ENCODE measurements around the gene MRPL37.
"Not testable (repeated sequence)": the region's sequence is repeated elsewhere in the genome, so short reads cannot be mapped to it uniquely, and the experiment has no call there.

MRPL37 gene

DNA sequence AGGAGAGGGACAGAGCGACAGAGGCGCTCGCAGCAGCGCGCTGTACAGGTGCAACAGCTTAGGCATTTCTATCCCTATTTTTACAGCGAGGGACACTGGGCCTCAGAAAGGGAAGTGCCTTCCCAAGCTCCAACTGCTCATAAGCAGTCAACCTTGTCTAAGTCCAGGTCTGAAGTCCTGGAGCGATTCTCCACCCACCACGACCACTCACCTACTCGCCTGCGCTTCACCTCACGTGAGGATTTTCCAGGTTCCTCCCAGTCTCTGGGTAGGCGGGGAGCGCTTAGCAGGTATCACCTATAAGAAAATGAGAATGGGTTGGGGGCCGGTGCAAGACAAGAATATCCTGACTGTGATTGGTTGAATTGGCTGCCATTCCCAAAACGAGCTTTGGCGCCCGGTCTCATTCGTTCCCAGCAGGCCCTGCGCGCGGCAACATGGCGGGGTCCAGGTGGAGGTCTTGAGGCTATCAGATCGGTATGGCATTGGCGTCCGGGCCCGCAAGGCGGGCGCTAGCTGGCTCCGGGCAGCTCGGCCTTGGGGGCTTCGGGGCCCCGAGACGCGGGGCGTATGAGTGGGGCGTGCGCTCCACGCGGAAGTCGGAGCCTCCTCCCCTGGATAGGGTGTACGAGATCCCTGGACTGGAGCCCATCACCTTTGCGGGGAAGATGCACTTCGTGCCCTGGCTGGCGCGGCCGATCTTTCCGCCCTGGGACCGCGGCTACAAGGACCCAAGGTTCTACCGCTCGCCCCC, at the start of gene MRPL37, which contains the start of gene CYB5RL:
Gene MRPL37 (plus strand): TSS at position 403 of the 754 bp plus-strand sequence. CDS start 77 bp downstream, at position 480.
Gene CYB5RL (minus strand): TSS at position 266 of the 754 bp plus-strand sequence. CDS start 4,414 bp downstream, outside the sequence.
- DNase-seq (ENCODE audit: low read depth): peak; percentile 85

DNA sequence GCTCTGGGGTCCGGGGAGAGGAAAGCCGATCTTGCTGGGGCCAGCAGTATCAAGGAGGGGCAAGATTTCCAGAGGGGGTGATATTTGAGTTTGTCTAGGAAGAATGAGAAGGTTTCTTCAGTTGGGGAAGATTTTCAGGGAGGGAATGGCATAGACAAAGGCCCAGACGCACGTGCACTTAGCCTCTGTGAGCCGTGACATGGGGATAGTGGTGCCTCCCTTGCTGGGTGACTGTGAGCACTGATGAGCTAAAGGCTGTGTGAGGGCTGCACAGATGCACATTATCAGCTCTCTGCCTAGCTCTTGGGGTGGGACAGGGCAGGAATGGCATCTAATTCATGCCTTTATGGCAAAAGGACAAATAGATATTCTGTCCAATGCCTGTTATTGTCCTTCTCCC, 49.0 kb upstream of the MRPL37 start:
- DNase-seq (ENCODE audit: low read depth): no peak

DNA sequence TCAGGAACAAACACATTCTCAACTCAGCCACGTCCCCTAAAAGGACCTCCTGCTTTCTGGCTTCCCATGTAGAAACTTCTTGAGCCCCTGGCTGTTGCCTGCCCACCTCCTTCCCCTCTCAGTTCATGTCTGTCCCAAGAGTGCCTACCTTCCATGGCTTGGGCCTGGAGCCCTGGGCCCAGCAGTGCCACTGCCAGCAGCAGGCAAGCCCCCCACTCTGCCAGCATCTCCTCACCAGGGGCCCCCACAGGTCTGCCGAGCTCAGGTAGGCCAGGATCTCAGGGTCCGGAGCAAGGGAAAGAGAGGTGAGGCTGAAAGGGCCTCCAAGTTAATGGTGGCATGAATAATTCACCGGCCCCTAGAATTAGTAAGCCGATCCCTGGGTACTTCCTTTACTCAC, 47.3 kb upstream of the MRPL37 start, which contains the start of gene CDCP2:
Gene CDCP2 (minus strand): TSS at position 305 of the 400 bp plus-strand sequence. CDS start 78 bp downstream, at position 227.
- DNase-seq (ENCODE audit: low read depth): no peak

DNA sequence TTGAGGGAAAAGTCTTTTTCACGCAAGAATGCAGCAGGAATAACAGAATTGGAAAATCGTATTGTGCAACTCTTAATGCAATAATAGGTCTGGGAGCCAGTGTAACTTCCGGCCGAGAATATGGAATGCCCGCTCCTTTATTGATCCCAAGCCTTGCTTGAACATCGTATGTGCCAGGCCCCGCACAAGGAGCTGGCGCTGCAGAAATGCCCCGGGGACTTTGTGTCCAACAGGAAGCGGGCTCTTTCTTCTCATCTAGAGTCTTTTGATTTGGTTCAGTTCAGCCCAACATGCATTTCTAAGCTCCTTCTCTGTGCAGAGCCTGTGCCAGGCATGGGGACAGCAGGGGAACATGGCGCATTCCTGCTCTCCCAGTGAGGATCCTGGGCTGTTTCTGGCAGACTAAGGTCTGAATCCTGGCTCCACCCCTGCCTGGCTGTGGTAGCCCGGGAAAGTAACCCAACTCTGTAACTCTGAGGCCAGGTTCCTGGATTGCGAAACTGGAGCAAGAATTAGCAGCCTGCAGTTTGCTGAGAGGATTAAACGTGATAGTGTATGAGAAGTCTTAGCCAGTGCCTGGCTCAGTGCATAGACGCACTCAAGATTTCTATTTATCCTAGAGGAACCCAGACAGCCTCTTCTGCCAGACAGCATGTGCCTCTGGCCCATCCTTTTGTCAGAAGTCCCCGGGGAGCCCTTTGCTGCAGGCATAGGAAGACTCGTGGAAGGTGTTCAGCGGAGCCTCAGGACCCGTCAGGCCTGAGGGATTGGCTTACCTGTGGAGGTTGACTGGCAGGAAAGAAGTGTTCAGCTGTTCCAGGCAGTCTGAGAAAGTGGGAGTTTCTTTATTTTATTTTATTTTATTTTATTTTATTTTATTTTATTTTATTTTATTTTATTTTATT, 46.2 kb upstream of the MRPL37 start:
- no peak for DNase-seq (ENCODE audit: low read depth)

DNA sequence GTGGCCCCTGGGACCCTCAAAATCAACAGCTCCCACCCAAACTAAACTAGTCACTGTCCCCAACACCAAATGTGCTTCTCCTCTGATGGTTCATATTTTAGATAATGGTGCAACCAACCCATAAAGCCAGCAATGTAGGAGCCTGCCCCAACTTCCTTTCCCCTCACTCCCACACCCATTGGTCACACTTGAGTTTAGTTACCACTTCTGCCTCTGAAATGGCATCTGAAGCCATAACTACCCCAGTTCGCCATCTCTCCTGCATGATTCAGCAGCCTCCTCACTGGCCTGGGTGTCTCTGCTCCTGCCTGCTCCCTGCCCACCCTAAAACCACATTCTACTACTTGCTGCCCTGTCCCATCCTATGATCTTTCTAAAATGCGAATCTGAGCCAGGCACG, 43.8 kb upstream of the MRPL37 start:
- DNase-seq (ENCODE audit: low read depth): no peak

DNA sequence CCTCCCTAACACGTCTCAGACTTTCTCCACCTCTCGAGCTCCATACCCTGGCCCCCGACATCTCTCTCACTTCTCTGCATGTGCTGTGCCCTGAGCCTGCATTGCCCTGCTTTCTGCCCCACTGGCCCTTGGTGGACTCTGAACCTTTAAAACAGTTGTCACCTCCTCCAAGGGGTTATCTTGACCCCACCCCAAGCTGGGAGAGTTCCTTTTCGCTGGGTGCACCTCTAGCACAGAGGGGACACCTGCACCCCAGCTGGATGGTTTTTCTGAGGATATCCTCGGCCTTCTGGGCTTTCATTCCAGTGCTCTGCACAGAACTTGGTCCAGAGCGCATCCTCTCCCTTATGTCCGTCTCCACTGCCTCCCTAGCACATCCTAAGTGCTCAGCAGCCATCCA, 43.0 kb upstream of the MRPL37 start:
- no peak for DNase-seq (ENCODE audit: low read depth)

DNA sequence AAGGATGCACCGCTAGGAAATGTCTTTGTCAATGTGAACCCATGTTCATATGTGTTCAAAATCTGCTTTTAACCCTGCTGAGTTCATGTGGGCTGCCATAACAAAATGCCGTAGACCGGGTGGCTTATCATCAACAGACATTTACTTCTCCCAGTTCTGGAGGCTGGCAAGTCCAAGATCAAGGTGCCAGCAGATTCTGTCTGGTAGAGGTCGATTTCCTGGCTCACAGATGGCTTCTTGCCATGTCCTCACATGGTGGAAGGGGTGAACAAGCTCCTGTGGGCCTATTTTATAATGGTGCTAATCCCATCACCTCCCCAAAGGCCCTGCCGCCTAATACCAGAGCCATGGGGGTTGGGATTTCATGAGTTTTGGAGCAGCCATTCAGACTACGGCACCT, 42.6 kb upstream of the MRPL37 start:
- no peak for DNase-seq (ENCODE audit: low read depth)

DNA sequence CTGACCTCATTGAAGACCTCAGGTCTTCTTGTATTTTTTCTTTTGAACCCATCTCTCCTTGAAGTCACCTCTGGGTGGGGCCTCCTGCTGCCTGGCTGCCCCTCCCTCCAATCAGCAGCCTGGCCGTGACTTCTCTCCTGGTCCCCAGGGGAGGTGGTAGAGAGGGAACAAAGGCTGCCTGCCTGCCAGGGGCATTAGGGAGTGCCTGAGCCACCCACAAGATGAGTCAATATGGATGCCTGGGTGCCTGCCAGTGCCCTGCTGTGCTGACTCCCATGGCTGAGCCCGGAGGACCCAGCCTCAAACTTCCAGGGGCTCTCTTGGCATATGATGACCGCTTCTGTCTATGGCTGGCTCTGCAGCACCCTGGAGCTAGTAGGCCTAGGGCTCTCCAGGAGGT, 41.9 kb upstream of the MRPL37 start:
- DNase-seq (ENCODE audit: low read depth): no peak

DNA sequence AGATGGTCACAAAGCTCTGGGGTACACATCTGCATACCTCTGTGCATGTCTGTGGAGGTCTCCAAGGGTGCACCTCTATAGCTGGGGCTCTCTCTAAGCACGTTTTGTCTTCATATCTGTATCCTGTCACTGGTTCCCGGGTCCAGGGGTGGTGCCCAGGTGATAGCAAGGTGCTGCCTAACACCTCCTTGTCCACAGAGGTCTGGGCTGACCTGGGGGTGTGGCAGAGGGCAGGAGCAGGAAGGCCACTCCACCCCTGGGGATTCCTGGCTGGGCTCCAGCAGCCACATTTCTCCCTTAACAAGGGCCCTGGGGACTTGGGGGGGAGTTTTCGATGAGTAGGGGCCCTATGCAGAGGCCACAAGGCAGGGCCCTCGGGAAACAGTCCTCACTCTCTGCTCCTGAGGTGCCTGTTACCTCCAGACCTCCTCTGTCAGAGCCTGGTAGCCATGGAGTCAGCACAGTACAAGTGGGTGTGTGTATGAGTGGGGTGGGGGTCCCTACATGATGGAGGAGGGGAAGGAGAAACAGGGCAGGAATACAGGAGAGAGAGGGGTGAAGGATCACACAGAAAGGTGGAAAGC, 40.1 kb upstream of the MRPL37 start:
- DNase-seq (ENCODE audit: low read depth): no peak

DNA sequence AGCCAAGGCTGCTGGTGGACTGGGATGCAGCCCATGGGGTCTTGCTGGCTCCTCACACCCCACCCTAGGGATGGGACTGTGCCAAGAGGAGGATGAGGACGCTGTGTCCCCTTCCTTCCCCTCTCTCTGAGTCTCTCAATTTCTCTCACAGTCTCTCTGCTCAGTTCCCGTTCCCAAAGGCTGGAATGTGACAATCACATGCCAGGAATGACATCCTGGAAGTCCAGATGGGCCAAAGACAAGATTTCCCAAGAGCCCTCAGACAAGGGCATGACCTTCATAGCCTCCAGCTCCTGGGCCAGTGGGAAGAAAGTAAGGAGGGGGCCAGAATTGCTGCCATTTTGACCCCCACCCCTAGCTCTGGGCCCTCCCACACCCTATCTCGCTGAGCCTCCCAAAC, 39.6 kb upstream of the MRPL37 start:
- DNase-seq (ENCODE audit: low read depth): no peak

DNA sequence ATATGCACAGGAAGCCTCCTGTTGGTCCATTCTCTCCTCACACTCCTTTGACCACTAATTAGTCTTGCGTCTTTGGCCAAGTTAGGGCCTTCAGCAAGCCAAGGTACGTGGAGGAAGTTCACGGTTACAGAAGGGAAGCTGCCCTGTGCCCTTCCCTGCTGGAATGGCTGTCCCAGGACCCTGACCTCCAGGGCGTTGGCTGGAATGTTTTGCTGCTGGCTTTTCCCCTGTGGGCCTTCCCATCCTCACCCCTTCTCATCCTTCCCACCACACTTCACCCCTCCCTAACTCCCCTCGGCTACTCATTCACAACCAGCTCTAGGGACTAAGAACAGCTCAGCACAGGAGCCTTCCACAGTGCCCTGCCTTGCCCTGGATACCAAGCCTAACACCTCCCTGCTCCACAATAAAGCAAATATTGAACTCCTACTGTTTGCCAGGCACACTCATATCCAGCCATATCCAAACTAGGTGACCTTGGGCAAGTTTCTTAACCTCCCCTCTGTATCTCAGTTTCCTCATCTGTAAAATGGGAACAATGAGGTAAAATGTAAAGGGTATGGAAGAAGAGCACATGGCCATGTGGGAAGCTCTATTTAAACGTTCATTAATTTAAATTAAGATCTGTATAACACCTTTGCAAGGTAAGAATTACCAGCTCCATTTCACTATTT, 38.3 kb upstream of the MRPL37 start:
- no peak for DNase-seq (ENCODE audit: low read depth)

DNA sequence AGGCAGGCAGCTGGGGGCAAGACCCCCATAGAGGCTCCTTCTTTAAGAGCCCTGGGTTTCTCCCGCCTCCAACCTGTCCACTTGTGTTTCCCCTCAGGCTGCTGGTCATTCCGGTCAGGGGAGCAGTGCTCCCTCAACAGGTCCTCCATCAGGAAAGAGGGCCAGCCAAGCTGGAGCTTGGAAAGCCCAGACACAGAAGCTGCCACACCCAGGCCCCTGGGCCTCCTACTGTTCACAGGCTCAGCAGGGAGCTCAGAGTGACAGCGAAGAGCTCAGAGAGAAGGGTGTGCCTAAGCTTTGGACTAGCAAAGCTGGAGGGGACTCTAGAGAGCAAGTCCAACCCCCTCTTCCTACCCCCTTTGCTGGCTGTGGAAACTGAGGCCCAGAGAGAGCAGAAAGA, 36.9 kb upstream of the MRPL37 start:
- no peak for DNase-seq (ENCODE audit: low read depth)

DNA sequence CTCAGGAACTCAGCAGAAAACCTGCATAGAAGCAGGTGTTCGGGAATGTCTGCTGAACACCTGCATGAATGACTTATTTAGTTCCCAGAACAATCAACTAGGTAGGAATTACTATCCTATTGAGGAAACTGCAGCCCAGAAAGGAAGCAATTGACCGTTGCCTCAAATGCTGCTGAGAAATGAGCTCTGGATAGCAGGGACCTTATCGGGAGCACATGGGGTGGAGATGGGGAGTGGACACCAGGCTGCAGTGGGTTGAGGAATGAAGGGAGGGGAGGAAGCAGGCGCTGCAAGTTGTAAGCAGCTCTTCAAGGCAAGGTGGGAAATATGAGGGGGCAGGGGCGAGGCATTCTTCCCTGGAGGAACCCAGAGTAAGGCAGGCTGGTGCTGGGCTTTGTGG, 36.4 kb upstream of the MRPL37 start:
- no peak for DNase-seq (ENCODE audit: low read depth)

DNA sequence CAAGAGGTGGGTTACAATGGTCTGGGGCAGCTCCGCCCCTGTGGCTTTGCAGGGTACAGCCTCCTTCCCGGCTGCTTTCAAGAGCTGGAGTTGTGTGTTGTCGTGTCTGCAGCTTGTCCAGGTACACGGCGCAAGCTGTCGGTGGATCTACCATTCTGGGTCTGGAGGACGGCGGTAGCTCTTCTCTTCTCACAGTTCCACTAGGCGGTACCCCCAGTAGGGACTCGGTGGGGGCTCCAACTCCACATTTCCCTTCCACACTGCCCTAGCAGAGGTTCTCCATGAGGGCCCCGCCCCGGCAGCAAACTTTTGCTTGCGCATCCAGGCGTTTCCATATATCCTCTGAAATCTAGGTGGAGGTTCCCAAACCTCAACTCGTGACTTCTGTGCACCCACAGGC, 34.8 kb upstream of the MRPL37 start:
- DNase-seq (ENCODE audit: low read depth): no peak

DNA sequence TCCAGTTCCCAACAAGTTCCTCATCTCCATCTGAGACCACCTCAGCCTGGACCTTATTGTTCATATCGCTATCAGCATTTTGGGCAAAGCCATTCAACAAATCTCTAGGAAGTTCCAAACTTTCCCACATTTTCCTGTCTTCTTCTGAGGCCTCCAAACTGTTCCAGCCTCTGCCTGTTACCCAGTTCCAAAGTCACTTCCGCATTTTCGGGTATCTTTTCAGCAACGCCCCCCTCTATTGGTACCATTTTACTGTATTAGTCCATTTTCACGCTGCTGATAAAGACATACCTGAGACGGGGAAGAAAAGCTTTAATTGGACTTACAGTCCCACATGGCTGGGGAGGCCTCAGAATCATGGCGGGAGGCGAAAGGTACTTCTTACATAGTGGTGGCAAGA, 33.6 kb upstream of the MRPL37 start:
- DNase-seq (ENCODE audit: low read depth): not testable (repeated sequence)

DNA sequence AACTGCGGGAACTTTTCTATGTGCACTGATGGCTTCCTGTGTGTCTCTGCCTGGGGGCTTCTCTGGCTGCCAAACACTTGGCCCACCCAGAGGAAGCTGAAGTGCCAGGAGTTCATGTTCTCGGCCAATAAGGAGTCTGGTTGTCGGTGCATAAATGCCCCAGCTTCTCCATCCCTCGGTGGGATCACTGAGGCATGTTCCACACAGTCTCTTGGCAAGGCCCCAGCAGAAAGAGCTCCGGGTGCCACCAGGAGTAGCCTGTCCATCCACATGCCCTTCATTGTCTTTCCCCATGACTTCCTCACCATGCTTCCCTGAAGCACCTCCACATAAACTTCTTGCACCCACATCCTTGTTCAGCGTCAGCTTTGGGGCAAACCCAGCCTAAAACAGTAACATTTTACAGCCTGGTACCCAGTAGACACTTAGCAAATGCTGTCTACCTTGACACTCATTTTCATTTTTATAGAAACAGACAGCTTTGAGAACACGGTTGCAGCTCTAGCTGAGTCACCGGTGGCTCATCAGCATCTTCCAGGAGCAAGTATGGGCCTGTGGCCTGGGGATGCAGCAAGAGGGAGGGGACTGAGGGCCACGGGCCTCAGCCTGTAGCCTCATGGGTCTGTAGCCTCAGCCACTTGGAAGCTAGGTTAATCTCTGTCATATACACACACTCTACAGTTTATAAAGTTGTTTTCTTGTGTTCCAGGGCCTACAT, 32.4 kb upstream of the MRPL37 start:
- no peak for DNase-seq (ENCODE audit: low read depth)

DNA sequence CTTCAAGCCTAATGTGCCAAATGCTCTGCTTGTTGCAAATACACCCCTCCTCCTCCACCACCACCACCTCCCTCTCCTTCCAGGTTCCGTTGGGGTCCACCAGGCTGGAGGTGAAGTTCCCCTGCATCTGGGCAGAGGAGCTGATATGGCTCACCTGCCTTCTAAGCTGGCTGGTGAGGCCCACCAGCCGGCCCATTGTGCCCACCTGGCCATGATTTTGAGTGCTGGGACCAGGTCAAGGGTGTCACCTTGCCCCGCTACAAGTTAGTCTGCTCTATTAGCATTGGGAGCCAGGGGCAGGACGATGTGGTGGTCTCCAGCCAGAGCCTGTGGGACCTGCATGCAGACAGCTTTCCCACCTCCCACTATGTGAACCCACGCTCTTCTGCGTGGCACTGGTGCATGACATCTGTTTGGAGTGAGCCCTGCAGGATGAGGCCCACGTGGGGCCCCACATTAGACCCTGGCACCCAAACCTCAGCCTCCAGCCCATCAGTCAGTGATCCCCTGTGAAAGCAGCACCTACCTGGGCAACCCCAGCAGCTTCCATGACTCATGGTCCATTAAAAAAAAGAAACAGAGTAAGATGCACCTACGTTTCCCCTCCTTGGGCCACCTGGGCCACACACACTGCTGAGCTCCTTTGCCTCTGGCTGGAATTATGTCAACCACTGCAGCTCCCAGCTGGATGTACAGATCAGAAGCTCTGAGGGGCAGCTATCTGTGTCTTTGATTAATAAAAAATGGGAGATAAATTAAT, 31.6 kb upstream of the MRPL37 start:
- DNase-seq (ENCODE audit: low read depth): no peak

DNA sequence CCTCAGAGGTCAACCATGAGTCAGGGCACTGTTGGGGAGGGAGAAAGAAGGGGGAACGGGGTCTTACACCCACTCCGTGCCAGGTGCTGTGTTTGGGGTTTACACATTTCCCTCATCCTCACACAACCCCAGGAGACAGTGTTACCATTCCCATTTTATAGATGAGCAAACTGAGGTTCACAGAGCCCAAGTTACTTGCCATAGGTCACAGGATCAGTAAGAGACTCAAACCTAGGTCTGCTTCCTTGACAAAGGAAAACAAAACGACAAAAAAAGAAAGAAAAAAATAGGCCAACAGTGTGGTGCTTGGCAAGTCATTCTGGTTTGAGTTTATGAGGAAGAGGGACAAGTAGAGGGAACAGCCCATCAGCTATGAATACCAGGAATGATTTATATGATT, 30.9 kb upstream of the MRPL37 start:
- DNase-seq (ENCODE audit: low read depth): no peak

DNA sequence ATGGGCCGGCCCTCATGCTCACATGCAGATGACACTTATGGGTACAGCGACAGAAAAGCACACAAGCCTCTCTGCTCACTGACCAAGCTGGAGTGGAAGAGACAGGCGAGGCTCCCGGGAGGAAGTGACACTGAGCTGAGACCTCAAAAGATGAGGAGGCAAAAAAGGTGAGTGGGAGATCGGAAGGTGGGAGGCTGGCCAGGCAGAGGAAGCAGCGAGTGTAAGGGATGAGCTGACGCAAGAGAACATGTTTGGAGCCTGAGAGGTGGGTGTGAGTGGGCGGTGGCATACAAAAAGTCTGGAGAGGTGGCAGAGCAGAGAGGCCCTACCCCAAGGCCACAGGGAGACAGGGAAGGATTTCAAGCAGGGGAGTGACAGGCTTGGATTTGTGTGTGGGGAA, 29.0 kb upstream of the MRPL37 start:
- DNase-seq (ENCODE audit: low read depth): no peak

DNA sequence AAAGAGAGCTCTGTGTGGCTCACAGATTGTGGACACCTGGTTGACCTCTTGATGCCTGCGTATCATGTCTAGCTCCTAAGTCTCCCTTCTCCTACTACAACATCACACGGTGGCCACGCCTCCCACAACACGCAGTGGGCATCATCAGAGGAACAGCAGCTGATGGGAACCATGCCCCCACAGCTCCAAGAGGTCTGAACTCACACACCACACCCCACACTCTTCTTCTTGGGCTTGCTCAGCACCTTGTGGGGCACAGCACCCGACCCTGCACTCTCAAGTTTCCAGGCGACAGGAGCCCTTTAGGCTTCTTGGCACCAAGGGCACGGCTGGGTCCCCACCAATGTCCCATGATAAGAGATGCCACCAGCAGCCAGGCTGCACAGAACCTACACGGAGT, 28.4 kb upstream of the MRPL37 start:
- no peak for DNase-seq (ENCODE audit: low read depth)

Data from T-helper 22 cell (primary cell).